ENCODE data around the gene KCNH2. TPM values are rescaled to one million over a fixed set of nuclear protein-coding genes. Genes with fewer than 3 reads are reported as not detected.
A peak's percentile ranks its signal among the peaks of the same experiment; 100 is the strongest.

Gene KCNH2
- total and polyA plus RNA-seq, 2 experiments from 2014 or later: 2.6 to 14.7 TPM

DNA sequence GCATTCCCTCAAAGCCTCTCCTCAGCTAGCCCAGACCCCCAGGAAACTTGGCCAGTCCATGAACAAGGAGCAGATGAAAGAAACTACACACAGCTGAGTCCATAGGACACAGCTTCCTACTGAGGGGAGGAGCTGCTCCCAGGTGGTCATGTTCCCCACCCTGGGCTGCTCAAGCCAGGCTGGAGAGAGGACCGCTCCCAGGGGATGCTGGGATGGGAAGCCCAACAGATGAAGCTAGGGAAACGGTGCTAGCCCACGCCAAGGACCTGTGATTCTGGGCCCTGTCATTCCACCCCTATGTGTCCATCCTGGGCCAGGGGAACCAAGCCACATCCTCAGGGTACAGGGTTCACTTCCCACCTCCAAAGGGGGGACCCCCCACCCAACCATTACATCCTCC, 19.0 kb downstream of the KCNH2 start (continued):
- TF ChIP-seq, protein P1, sequence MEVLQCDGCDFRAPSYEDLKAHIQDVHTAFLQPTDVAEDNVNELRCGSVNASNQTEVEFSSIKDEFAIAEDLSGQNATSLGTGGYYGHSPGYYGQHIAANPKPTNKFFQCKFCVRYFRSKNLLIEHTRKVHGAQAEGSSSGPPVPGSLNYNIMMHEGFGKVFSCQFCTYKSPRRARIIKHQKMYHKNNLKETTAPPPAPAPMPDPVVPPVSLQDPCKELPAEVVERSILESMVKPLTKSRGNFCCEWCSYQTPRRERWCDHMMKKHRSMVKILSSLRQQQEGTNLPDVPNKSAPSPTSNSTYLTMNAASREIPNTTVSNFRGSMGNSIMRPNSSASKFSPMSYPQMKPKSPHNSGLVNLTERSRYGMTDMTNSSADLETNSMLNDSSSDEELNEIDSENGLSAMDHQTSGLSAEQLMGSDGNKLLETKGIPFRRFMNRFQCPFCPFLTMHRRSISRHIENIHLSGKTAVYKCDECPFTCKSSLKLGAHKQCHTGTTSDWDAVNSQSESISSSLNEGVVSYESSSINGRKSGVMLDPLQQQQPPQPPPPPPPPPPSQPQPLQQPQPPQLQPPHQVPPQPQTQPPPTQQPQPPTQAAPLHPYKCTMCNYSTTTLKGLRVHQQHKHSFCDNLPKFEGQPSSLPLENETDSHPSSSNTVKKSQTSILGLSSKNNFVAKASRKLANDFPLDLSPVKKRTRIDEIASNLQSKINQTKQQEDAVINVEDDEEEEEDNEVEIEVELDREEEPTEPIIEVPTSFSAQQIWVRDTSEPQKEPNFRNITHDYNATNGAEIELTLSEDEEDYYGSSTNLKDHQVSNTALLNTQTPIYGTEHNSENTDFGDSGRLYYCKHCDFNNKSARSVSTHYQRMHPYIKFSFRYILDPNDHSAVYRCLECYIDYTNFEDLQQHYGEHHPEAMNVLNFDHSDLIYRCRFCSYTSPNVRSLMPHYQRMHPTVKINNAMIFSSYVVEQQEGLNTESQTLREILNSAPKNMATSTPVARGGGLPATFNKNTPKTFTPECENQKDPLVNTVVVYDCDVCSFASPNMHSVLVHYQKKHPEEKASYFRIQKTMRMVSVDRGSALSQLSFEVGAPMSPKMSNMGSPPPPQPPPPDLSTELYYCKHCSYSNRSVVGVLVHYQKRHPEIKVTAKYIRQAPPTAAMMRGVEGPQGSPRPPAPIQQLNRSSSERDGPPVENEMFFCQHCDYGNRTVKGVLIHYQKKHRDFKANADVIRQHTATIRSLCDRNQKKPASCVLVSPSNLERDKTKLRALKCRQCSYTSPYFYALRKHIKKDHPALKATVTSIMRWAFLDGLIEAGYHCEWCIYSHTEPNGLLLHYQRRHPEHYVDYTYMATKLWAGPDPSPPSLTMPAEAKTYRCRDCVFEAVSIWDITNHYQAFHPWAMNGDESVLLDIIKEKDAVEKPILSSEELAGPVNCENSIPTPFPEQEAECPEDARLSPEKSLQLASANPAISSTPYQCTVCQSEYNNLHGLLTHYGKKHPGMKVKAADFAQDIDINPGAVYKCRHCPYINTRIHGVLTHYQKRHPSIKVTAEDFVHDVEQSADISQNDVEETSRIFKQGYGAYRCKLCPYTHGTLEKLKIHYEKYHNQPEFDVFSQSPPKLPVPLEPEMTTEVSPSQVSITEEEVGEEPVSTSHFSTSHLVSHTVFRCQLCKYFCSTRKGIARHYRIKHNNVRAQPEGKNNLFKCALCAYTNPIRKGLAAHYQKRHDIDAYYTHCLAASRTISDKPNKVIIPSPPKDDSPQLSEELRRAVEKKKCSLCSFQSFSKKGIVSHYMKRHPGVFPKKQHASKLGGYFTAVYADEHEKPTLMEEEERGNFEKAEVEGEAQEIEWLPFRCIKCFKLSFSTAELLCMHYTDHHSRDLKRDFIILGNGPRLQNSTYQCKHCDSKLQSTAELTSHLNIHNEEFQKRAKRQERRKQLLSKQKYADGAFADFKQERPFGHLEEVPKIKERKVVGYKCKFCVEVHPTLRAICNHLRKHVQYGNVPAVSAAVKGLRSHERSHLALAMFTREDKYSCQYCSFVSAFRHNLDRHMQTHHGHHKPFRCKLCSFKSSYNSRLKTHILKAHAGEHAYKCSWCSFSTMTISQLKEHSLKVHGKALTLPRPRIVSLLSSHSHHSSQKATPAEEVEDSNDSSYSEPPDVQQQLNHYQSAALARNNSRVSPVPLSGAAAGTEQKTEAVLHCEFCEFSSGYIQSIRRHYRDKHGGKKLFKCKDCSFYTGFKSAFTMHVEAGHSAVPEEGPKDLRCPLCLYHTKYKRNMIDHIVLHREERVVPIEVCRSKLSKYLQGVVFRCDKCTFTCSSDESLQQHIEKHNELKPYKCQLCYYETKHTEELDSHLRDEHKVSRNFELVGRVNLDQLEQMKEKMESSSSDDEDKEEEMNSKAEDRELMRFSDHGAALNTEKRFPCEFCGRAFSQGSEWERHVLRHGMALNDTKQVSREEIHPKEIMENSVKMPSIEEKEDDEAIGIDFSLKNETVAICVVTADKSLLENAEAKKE (CRISPR knock-in tag; IDR thresholded peaks at IDR 0.05): no peak

DNA sequence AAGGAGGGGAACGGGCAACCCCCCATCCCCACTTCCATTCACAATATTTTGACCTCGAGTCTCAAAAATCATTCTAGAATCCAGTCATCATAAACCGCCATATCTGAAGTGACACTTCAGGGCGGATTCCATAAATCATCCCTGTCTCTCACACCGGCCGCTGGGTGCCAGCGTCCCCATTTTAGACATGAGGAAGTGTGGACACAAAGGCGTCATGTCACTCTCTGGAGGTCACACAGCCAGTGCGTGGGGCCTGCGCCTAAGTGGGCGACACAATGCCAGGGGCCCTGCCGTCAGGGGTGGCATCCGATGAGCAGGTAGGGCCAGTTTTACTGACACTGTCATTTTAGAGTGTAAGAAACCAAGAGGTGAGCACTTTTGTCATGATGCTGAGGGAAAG, 19.5 kb downstream of the KCNH2 start:
- H2AFZ ChIP-seq: no peak overlapping the region
- peak overlapping the region; percentile 62; the same call in 1 of the 2 replicates for H3K4me2 ChIP-seq
- no peaks in the 10 kb centered on the region for H3K36me3 ChIP-seq (ENCODE audit: insufficient read depth)
- no peaks in the 10 kb centered on the region for H3K9me2 ChIP-seq (ENCODE audit: insufficient read depth)
- peak overlapping the region; percentile 37; the same call in 1 of the 2 replicates for H3K4me3 ChIP-seq
- Mint-ChIP-seq H3K4me3 (no peak overlapping the region), H3K9me3 (no peaks in the 10 kb centered on the region), H3K27ac (no peak overlapping the region), H3K4me1 (peaks cover 20% of the 10 kb centered on the region), H3K36me3 (ENCODE audit: low read depth) (no peaks in the 10 kb centered on the region), H3K27me3 (ENCODE audit: insufficient read depth, low read depth, poor library complexity) (peaks cover 15% of the 10 kb centered on the region)
- H3K27ac ChIP-seq (ENCODE audit: low read depth): no peak overlapping the region
- H3F3A ChIP-seq (replicated peaks; ENCODE audit: low read depth): no peaks in the 10 kb centered on the region
- no peak for DNase-seq (ENCODE audit: low spot score)
- H4K20me1 ChIP-seq (replicated peaks; ENCODE audit: insufficient read depth): no peaks in the 10 kb centered on the region
- peaks cover 32% of the 10 kb centered on the region for H3K27me3 ChIP-seq (ENCODE audit: insufficient read depth)
- peaks cover 14% of the 10 kb centered on the region; the same call in 1 of the 2 replicates for H3K4me1 ChIP-seq (ENCODE audit: insufficient read depth)
- no peak for TF ChIP-seq JUNB (IDR thresholded peaks at IDR 0.05; ENCODE audit: unreplicated experiment)
- no peak for ATAC-seq
- H3K79me2 ChIP-seq (replicated peaks; ENCODE audit: insufficient read depth): no peaks in the 10 kb centered on the region

DNA sequence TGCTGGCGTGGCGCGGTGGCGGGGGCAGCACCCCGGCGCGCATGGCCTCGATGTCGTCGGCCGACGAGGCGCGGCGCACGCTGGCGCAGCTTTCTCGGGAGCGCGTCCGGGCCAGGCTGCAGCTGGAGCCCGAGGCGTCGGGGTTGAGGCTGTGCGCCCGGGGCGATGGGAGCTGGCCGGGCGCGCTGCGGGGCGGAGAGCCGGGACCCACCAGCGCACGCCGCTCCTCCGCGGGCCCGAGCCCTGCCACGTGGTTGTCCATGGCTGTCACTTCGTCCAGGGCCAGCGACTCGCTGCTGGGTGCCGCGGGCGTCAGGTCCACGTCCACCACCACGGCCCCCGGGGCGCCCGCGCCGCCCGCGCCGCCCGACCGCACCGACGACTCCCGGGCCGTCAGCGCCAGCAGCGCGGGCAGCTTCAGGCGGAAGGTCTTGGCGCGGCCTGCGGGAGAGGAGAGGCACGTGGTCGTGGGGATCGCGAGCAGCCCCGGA, 20.0 kb downstream of the KCNH2 start:
- peak overlapping the region; percentile 37; the same call in 1 of the 2 replicates for H3K4me3 ChIP-seq
- no peaks in the 10 kb centered on the region for H3F3A ChIP-seq (replicated peaks; ENCODE audit: low read depth)
- Mint-ChIP-seq H3K36me3 (ENCODE audit: low read depth) (no peaks in the 10 kb centered on the region), H3K27me3 (ENCODE audit: insufficient read depth, low read depth, poor library complexity) (peaks cover 15% of the 10 kb centered on the region), H3K9me3 (no peaks in the 10 kb centered on the region), H3K4me3 (no peak overlapping the region), H3K27ac (no peak overlapping the region), H3K4me1 (peaks cover 18% of the 10 kb centered on the region)
- no peak overlapping the region for H2AFZ ChIP-seq
- H3K9me2 ChIP-seq (ENCODE audit: insufficient read depth): no peaks in the 10 kb centered on the region
- DNase-seq (ENCODE audit: low spot score): peak; percentile 79
- peaks cover 32% of the 10 kb centered on the region for H3K27me3 ChIP-seq (ENCODE audit: insufficient read depth)
- ATAC-seq: peak; percentile 20
- peak overlapping the region; percentile 62 for H3K4me2 ChIP-seq
- no peaks in the 10 kb centered on the region for H3K36me3 ChIP-seq (ENCODE audit: insufficient read depth)
- peaks cover 12% of the 10 kb centered on the region; the same call in 1 of the 2 replicates for H3K4me1 ChIP-seq (ENCODE audit: insufficient read depth)
- H4K20me1 ChIP-seq (replicated peaks; ENCODE audit: insufficient read depth): no peaks in the 10 kb centered on the region
- no peaks in the 10 kb centered on the region for H3K79me2 ChIP-seq (replicated peaks; ENCODE audit: insufficient read depth)
- H3K27ac ChIP-seq (ENCODE audit: low read depth): no peak overlapping the region
- TF ChIP-seq ZNF114 (CRISPR knock-in tag; IDR thresholded peaks at IDR 0.05) (no peak), STAT1 (IDR thresholded peaks at IDR 0.05; ENCODE audit: unreplicated experiment) (no peak), POLR2AphosphoS5 (IDR thresholded peaks at IDR 0.05; ENCODE audit: low read depth) (no peak), NANOG (IDR thresholded peaks at IDR 0.05; ENCODE audit: borderline replicate concordance) (no peak), EZH2phosphoT487 (IDR thresholded peaks at IDR 0.05; ENCODE audit: unreplicated experiment) (no peak)
- TF ChIP-seq, protein P2, sequence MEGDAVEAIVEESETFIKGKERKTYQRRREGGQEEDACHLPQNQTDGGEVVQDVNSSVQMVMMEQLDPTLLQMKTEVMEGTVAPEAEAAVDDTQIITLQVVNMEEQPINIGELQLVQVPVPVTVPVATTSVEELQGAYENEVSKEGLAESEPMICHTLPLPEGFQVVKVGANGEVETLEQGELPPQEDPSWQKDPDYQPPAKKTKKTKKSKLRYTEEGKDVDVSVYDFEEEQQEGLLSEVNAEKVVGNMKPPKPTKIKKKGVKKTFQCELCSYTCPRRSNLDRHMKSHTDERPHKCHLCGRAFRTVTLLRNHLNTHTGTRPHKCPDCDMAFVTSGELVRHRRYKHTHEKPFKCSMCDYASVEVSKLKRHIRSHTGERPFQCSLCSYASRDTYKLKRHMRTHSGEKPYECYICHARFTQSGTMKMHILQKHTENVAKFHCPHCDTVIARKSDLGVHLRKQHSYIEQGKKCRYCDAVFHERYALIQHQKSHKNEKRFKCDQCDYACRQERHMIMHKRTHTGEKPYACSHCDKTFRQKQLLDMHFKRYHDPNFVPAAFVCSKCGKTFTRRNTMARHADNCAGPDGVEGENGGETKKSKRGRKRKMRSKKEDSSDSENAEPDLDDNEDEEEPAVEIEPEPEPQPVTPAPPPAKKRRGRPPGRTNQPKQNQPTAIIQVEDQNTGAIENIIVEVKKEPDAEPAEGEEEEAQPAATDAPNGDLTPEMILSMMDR (conservative IDR thresholded peaks at IDR 0.05; ENCODE audit: low read depth in 2 of 2): no peak

All from GM23338 (cell line).